Tibial nerve (tissue), 4 donors: ENCODE measurements around the gene PHLPP1.

Experiments
- EP300 ChIP-seq, 2 donors: sonication (generic); formaldehyde crosslinking; IDR thresholded peaks; one replicate each; pipeline ENCODE4 v1.6.1; 2017; ENCODE audit warnings: antibody characterized with exemption in 2 of 2, mild to moderate bottlenecking in 1 of 2
- POLR2A ChIP-seq, 2 donors: fragments of 450-650 bp; IDR thresholded peaks; one replicate each; pipeline ENCODE4 v1.6.1; 2017; ENCODE audit warnings: antibody characterized with exemption in 2 of 2, mild to moderate bottlenecking in 2 of 2, moderate library complexity in 2 of 2
- TF ChIP-seq, protein P1 (sequence below), 5 experiments: fragments of 200-600 bp in 3 of 5; fragments of 450-650 bp in 2 of 5; sonication (generic) in 3 of 5; IDR thresholded peaks; one replicate each; pipeline ENCODE4 v1.5.1; 2016 to 2019; ENCODE audit warnings: antibody characterized with exemption in 5 of 5, mild to moderate bottlenecking in 3 of 5, moderate library complexity in 2 of 5

- TF ChIP-seq, protein P1, sequence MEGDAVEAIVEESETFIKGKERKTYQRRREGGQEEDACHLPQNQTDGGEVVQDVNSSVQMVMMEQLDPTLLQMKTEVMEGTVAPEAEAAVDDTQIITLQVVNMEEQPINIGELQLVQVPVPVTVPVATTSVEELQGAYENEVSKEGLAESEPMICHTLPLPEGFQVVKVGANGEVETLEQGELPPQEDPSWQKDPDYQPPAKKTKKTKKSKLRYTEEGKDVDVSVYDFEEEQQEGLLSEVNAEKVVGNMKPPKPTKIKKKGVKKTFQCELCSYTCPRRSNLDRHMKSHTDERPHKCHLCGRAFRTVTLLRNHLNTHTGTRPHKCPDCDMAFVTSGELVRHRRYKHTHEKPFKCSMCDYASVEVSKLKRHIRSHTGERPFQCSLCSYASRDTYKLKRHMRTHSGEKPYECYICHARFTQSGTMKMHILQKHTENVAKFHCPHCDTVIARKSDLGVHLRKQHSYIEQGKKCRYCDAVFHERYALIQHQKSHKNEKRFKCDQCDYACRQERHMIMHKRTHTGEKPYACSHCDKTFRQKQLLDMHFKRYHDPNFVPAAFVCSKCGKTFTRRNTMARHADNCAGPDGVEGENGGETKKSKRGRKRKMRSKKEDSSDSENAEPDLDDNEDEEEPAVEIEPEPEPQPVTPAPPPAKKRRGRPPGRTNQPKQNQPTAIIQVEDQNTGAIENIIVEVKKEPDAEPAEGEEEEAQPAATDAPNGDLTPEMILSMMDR (IDR thresholded peaks at IDR 0.05), result no peak
- TF ChIP-seq POLR2A (IDR thresholded peaks at IDR 0.05) (no peak), EP300 (IDR thresholded peaks at IDR 0.05) (no peak)
Observed at GRCh38 chr18:62868645-62869044, 153.3 kb downstream of the PHLPP1 start.
